Left lung (tissue), 10 donors: ENCODE measurements around the gene MSH2. TPM values are rescaled to one million over a fixed set of nuclear protein-coding genes. Genes with fewer than 3 reads are reported as not detected.

Experiments used
- ATAC-seq: fragments of 200-7000 bp; cut with Tn5 transposase; one replicate; pipeline ENCODE4 v1.9.1; 2020; ENCODE audit warnings: moderate library complexity
- DNase-seq, 4 donors: peaks; one replicate each; pipeline ENCODE4 v3.0.0-alpha.2; 2013 to 2020
- H3K27ac ChIP-seq, 2 donors: fragments of 200-600 bp; sonication (generic) in 1 of 2; one replicate each; pipeline versions ENCODE4 v1.5.0 to v1.8.0; 2020 to 2021
- H3K27me3 ChIP-seq, 2 donors: fragments of 200-600 bp; sonication (generic) in 1 of 2; one replicate each; pipeline versions ENCODE4 v1.5.0 to v1.8.0; 2020 to 2021
- H3K36me3 ChIP-seq, 2 donors: fragments of 200-600 bp; sonication (generic) in 1 of 2; one replicate each; pipeline versions ENCODE4 v1.5.0 to v1.8.0; 2020 to 2021
- H3K4me1 ChIP-seq, 2 donors: fragments of 200-600 bp; one replicate each; pipeline ENCODE4 v1.8.0; 2021
- H3K4me3 ChIP-seq, 2 donors: fragments of 200-600 bp; sonication (generic) in 1 of 2; one replicate each; pipeline versions ENCODE4 v1.5.0 to v1.8.0; 2020 to 2021; ENCODE audit warnings: mild to moderate bottlenecking in 1 of 2
- H3K9me3 ChIP-seq, 2 donors: fragments of 200-600 bp; sonication (generic) in 1 of 2; one replicate each; pipeline versions ENCODE4 v1.5.0 to v1.8.0; 2020 to 2021
- intact Hi-C, 2 donors: fragments of 100-400 bp; cut with DNase I; formaldehyde crosslinking; loops; one replicate each; pipeline versions ENCODE4 v1.11.2 to v1.14.2; 2022
- polyA plus RNA-seq, 6 donors: library from polyadenylated mRNA; unstranded; fragments of 120-200 nt; gene quantifications; one replicate each; pipeline ENCODE4 v1.2.1, GENCODE V29; 2013; ENCODE audit not compliant: insufficient read length in 6 of 6
- total RNA-seq, 2 donors: library from RNA; stranded (reverse); fragmentation: NEBNext Ultra II Directional; extraction: Animal tissue kit (Norgen Biotek cat#: 25700); gene quantifications; one replicate each; pipeline ENCODE4 v1.2.1, GENCODE V29; 2021
- TF ChIP-seq, protein P1 (sequence below), 2 donors: fragments of 200-600 bp; sonication (generic) in 1 of 2; IDR thresholded peaks; one replicate each; pipeline versions ENCODE4 v1.5.0 to v1.8.0; 2021; ENCODE audit warnings: antibody characterized with exemption in 2 of 2
- donor health status: DM: no; HTN: yes; CAD: no.
- donor health status: DM: no; HTN: no; CAD: no.

The MSH2 gene
- total and polyA plus RNA-seq, 8 donors: 16.2 to 70.4 (median 58.8) TPM

DNA sequence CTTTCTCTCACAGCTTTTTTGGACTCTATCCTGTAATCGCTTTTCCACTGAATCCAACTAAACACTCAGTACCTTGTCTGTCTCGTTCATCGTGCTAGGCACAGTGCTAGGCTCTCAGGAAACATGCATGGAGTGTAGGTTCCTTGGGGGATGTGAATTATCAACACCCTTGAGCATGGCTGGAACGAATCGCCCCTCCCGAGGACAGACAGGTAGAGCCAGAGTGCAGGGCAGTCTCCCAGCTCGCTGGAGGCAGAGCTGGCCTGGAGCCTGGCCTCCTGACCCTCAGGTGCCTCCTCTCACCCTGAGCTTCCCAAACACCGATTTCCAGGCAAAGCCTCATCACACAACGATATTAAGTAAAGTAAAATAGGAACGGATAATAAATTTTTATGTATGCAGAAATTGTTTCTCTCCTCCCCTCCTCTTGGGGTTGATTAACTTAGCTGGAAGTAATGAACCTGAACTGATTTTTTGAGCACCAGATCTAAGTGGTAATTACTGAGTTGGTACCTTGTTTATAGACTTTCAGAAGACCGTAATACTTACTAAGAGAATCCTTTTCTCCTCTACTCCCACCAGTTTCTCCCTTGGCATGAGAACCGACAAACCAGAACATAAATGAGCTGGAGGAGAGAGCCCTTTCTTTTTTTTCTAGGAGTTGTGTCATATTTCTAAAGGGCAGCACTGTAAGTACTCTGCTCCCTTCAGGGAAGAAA, 90.5 kb downstream of the MSH2 start:
- Histone ChIP-seq H3K36me3 (no peaks in the 10 kb centered on the region), H3K4me3 (no peak overlapping the region), H3K9me3 (no peaks in the 10 kb centered on the region), H3K4me1 (peaks cover 0 to 6% of the 10 kb centered on the region in 2 donors), H3K27me3 (no peaks in the 10 kb centered on the region), H3K27ac (no peak overlapping the region)
- no peak for DNase-seq
- TF ChIP-seq, protein P1, sequence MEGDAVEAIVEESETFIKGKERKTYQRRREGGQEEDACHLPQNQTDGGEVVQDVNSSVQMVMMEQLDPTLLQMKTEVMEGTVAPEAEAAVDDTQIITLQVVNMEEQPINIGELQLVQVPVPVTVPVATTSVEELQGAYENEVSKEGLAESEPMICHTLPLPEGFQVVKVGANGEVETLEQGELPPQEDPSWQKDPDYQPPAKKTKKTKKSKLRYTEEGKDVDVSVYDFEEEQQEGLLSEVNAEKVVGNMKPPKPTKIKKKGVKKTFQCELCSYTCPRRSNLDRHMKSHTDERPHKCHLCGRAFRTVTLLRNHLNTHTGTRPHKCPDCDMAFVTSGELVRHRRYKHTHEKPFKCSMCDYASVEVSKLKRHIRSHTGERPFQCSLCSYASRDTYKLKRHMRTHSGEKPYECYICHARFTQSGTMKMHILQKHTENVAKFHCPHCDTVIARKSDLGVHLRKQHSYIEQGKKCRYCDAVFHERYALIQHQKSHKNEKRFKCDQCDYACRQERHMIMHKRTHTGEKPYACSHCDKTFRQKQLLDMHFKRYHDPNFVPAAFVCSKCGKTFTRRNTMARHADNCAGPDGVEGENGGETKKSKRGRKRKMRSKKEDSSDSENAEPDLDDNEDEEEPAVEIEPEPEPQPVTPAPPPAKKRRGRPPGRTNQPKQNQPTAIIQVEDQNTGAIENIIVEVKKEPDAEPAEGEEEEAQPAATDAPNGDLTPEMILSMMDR (IDR thresholded peaks at IDR 0.05): no peak
- ATAC-seq: no peak
- intact Hi-C loops: no loop called here

DNA sequence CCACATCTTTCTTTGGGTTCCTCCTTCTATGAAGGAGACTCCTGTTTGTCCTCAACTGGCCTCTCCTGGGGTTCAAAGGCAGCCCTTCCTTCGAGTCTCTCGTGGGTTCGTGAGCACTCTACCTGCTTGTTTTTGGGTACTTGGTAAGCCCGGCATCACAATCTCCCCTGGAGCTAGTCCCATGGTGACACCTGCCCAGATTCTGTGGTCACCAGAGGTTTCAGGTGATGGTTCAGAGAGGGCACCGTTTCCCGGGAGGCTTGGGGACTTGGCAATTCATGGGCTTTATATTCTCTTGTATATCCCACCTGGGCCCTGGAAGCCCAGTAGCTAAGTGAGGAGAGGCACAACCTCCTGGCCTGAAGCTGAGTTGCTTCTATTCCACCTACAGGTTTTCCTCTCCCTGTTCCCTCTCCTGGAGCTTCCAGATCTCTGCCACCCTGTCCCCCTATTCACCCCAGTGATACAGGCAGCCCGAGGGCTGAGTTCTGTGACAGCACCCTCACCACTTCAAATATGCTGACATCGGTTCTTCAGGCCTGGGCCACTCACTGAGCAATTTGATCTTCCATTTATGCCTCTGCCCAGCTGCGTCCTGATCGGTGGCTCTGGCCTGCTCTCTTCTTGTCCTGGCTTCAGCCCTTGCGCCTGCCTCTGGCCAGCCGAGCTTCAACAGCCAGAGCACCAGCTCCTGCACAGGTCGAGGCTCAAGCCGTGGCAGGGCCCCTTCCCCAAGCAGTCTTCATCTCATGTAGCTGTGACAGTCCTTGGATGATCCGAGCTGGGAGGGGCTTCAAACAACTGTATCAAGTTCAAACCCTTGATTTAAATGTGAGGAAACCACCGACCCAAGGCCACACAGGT, 91.5 kb downstream of the MSH2 start:
- intact Hi-C loops: no loop called here
- no peaks in the 10 kb centered on the region for H3K36me3 ChIP-seq
- ATAC-seq: no peak

DNA sequence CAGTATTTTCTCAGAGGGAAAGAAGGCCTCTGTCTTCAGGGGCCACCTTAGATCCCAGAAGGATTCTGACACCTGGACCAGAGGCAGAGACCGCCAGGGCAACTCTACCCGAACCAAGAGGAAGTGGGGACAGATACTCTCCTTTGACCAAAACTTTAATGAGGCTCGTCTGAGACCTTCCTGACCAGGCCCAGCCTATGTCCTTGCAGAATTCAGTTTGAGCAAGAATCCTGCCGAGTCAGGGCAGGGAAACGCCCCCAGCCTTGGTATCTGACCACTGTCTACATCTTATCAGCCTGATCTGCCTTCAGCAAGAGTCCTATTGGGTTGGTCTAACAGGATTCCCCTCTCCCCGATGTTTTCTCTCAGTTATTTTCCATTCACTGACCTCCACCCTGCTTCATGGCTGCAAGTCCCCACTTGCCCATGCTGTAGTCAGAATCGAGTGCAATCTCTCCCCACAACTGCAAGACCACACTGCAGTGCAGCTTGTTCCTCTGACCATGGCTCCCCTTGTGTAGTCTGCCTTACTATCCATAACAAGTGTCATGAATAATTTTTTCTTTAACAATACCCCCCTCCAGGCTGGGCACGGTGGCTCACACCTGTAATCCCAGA, 95.0 kb downstream of the MSH2 start:
- H3K4me3 ChIP-seq: no peak overlapping the region
- no peak for DNase-seq
- no peaks in the 10 kb centered on the region for H3K36me3 ChIP-seq
- no peaks in the 10 kb centered on the region for H3K27me3 ChIP-seq
- intact Hi-C loops: no loop called here
- no peaks in the 10 kb centered on the region for H3K4me1 ChIP-seq
- H3K9me3 ChIP-seq: peaks cover 0 to 21% of the 10 kb centered on the region in 2 donors
- no peak overlapping the region for H3K27ac ChIP-seq
- TF ChIP-seq, protein P1 (IDR thresholded peaks at IDR 0.05): no peak
- no peak for ATAC-seq

More for the DNA sequence above, 91.5 kb downstream of the MSH2 start:
- peak in 1 of 4 donors; percentile 52 for DNase-seq
- no peak overlapping the region for H3K4me3 ChIP-seq
- TF ChIP-seq, protein P1 (IDR thresholded peaks at IDR 0.05): no peak
- no peaks in the 10 kb centered on the region for H3K27me3 ChIP-seq
- peaks cover 0 to 6% of the 10 kb centered on the region in 2 donors for H3K9me3 ChIP-seq
- no peaks in the 10 kb centered on the region for H3K4me1 ChIP-seq
- no peak overlapping the region for H3K27ac ChIP-seq

DNA sequence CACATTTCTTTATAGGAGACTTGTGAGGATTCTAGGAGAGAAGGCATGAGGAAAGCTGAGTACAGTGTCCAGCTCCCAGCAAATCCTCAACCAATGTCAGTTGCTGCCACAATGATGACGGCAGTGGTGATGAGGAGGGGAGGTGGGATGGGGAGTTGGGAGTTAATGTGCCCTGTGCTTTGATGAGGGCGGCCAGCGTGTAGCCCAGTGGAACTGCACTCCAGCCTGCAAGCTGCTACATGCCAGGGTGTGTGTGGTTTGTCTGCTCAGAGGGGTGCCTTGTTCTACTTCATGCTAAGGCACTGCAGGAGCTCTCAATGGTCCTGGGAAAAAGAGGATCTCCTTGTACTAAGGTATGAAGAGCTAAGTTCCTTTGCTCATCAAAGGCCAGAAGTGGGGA, 96.1 kb downstream of the MSH2 start:
- H3K4me1 ChIP-seq: no peaks in the 10 kb centered on the region
- no peak for DNase-seq

More for the DNA sequence above, 96.1 kb downstream of the MSH2 start:
- H3K27ac ChIP-seq: no peak overlapping the region
- no peak for ATAC-seq
- intact Hi-C loops: no loop called here
- H3K27me3 ChIP-seq: no peaks in the 10 kb centered on the region
- H3K36me3 ChIP-seq: no peaks in the 10 kb centered on the region
- TF ChIP-seq, protein P1 (IDR thresholded peaks at IDR 0.05): no peak
- no peak overlapping the region for H3K4me3 ChIP-seq
- H3K9me3 ChIP-seq: peaks cover 0 to 21% of the 10 kb centered on the region in 2 donors
